H1 (cell line): ENCODE results near the gene DLGAP3. TPM values are rescaled to one million over a fixed set of nuclear protein-coding genes. Genes with fewer than 3 reads are reported as not detected.

Experiments used
- CTCF ChIA-PET: fragments of 300-600 bp; sonication (Branson Sonifier 250); formaldehyde crosslinking; loops from one replicate; lab custom pipeline; 2021; ENCODE audit not compliant: partially characterized antibody; lab: Charles Lee
- POLR2A ChIA-PET: fragments of 300-600 bp; sonication (Branson Sonifier 250); formaldehyde crosslinking; loops from one replicate; lab custom pipeline; 2021; ENCODE audit warnings: inconsistent platforms; ENCODE audit not compliant: partially characterized antibody; lab: Charles Lee
- DNase-seq, 2 experiments: peaks; one replicate each; pipeline versions ENCODE4 v3.0.0 to v3.0.0-alpha.2; 2010 to 2022; ENCODE audit warnings: low spot score in 2 of 2, low read depth in 1 of 2, mixed read lengths in 1 of 2
- FAIRE-seq: peaks from 2 replicates; lab custom pipeline; 2011; peaks lifted over from hg19 to GRCh38; lab: Jason Lieb, UNC
- H2AFZ ChIP-seq: 2 replicates; pipeline ENCODE4 v1.8.1; 2012; ENCODE audit warnings: low read length, inconsistent platforms
- H2AK5ac ChIP-seq: 2 replicates; pipeline ENCODE4 v1.6.1; 2013; ENCODE audit warnings: low read depth, low read length
- H2BK120ac ChIP-seq: replicated peaks from 2 replicates; pipeline ENCODE3; 2013; ENCODE audit warnings: low read depth, low read length, inconsistent platforms
- H2BK12ac ChIP-seq: 2 replicates; pipeline ENCODE4 v1.6.1; 2013; ENCODE audit warnings: low read depth, low read length
- H2BK15ac ChIP-seq: 2 replicates; pipeline ENCODE4 v1.6.1; 2013; ENCODE audit warnings: low read length
- H2BK20ac ChIP-seq: 2 replicates; pipeline ENCODE4 v1.6.1; 2013; ENCODE audit warnings: low read length
- H2BK5ac ChIP-seq: 2 replicates; pipeline ENCODE4 v1.6.1; 2013; ENCODE audit warnings: low read depth, low read length
- H3K14ac ChIP-seq: 2 replicates; pipeline ENCODE4 v1.6.1; 2013; ENCODE audit warnings: inconsistent platforms; ENCODE audit not compliant: insufficient read length
- H3K18ac ChIP-seq: 2 replicates; pipeline ENCODE4 v1.6.1; 2013; ENCODE audit warnings: low read length; ENCODE audit errors: extremely low read depth
- H3K23ac ChIP-seq: 2 replicates; pipeline ENCODE4 v1.6.1; 2013; ENCODE audit warnings: inconsistent platforms; ENCODE audit not compliant: insufficient read length
- H3K23me2 ChIP-seq: 2 replicates; pipeline ENCODE4 v1.6.1; 2013; ENCODE audit warnings: low read depth, low read length
- H3K27ac ChIP-seq: 2 replicates; pipeline ENCODE4 v1.6.1; 2011; ENCODE audit warnings: low read depth, low read length, inconsistent platforms
- H3K27me3 ChIP-seq, 4 experiments: replicated peaks in 1 of 4; 1 replicate in 1 of 4; 2 replicates in 3 of 4; pipeline versions ENCODE4 v1.6.1 to v1.8.1; 2011 to 2013; ENCODE audit warnings: low read length in 3 of 4, mild to moderate bottlenecking in 3 of 4, inconsistent platforms in 2 of 4, mixed read lengths in 2 of 4, moderate library complexity in 1 of 4; ENCODE audit not compliant: control insufficient read depth in 3 of 4, insufficient read depth in 3 of 4; ENCODE audit errors: extremely low read depth in 1 of 4
- H3K36me3 ChIP-seq, 4 experiments: 2 replicates each; pipeline versions ENCODE4 v1.6.1 to v1.8.1; 2011 to 2013; ENCODE audit warnings: mild to moderate bottlenecking in 4 of 4, low read length in 3 of 4, moderate library complexity in 2 of 4, control low read depth in 1 of 4, inconsistent platforms in 1 of 4; ENCODE audit not compliant: insufficient read depth in 4 of 4, control insufficient read depth in 2 of 4
- H3K4ac ChIP-seq: replicated peaks from 2 replicates; pipeline ENCODE3; 2013; ENCODE audit warnings: low read length, low read depth, mixed read lengths, inconsistent platforms; ENCODE audit not compliant: insufficient read length
- H3K4me1 ChIP-seq, 4 experiments: replicated peaks in 1 of 4; 1 replicate in 1 of 4; 2 replicates in 3 of 4; pipeline versions ENCODE4 v1.6.1 to v1.8.1; 2011 to 2013; ENCODE audit warnings: low read length in 3 of 4, inconsistent platforms in 2 of 4, mixed read lengths in 1 of 4; ENCODE audit not compliant: insufficient read depth in 4 of 4, control insufficient read depth in 3 of 4
- H3K4me2 ChIP-seq, 2 experiments: 2 replicates each; pipeline versions ENCODE4 v1.6.1 to v1.8.1; 2011 to 2013; ENCODE audit warnings: low read depth in 2 of 2, low read length in 2 of 2, control low read depth in 1 of 2, inconsistent platforms in 1 of 2, mild to moderate bottlenecking in 1 of 2; ENCODE audit not compliant: insufficient read depth in 1 of 2
- H3K4me3 ChIP-seq, 4 experiments: fragments of 200-600, 300-600 bp in 1 of 4; sonication (generic), shearing (Covaris generic), sonication (Bioruptor Twin) in 1 of 4; 2 replicates each; pipeline versions ENCODE4 v1.5.1 to v1.8.1; 2011 to 2016; ENCODE audit warnings: low read length in 4 of 4, low read depth in 3 of 4, control low read depth in 2 of 4, inconsistent platforms in 2 of 4, mild to moderate bottlenecking in 2 of 4, mixed read lengths in 1 of 4, moderate library complexity in 1 of 4; ENCODE audit not compliant: insufficient read depth in 2 of 4; ENCODE audit errors: extremely low read depth in 1 of 4
- H3K56ac ChIP-seq: replicated peaks from 2 replicates; pipeline ENCODE3; 2013; ENCODE audit warnings: low read depth, mild to moderate bottlenecking, mixed read lengths, low read length, inconsistent platforms; ENCODE audit not compliant: insufficient read length
- H3K79me1 ChIP-seq: 2 replicates; pipeline ENCODE4 v1.6.1; 2013; ENCODE audit warnings: low read depth, low read length, control low read depth
- H3K79me2 ChIP-seq, 2 experiments: 2 replicates each; pipeline versions ENCODE4 v1.6.1 to v1.8.1; 2012 to 2013; ENCODE audit warnings: low read length in 2 of 2, mild to moderate bottlenecking in 2 of 2, inconsistent platforms in 1 of 2; ENCODE audit not compliant: insufficient read depth in 2 of 2, control insufficient read depth in 1 of 2
- H3K9ac ChIP-seq, 4 experiments: replicated peaks in 1 of 4; 1 replicate in 1 of 4; 2 replicates in 3 of 4; pipeline versions ENCODE4 v1.6.1 to v1.8.1; 2011 to 2013; ENCODE audit warnings: low read depth in 3 of 4, low read length in 3 of 4, control low read depth in 2 of 4, mild to moderate bottlenecking in 2 of 4, moderate library complexity in 2 of 4, inconsistent platforms in 1 of 4; ENCODE audit errors: extremely low read depth in 1 of 4
- H3K9me3 ChIP-seq, 2 experiments: 2 replicates each; pipeline versions ENCODE4 v1.6.1 to v1.8.1; 2012 to 2013; ENCODE audit warnings: mild to moderate bottlenecking in 2 of 2, moderate library complexity in 2 of 2, control low read depth in 1 of 2, inconsistent platforms in 1 of 2, low read depth in 1 of 2, low read length in 1 of 2, mixed read lengths in 1 of 2; ENCODE audit not compliant: insufficient read depth in 2 of 2
- H4K20me1 ChIP-seq, 2 experiments: replicated peaks in 1 of 2; 2 replicates each; pipeline versions ENCODE3 to v1.8.1; 2011 to 2013; ENCODE audit warnings: inconsistent platforms in 2 of 2, low read length in 2 of 2, mild to moderate bottlenecking in 1 of 2; ENCODE audit not compliant: insufficient read depth in 2 of 2, control insufficient read depth in 1 of 2
- H4K5ac ChIP-seq: 2 replicates; pipeline ENCODE4 v1.6.1; 2013; ENCODE audit warnings: low read length, low read depth, mixed read lengths, inconsistent platforms; ENCODE audit not compliant: insufficient read length
- H4K8ac ChIP-seq: 2 replicates; pipeline ENCODE4 v1.8.0; 2013; ENCODE audit warnings: mild to moderate bottlenecking, moderate library complexity, low read length, inconsistent platforms; ENCODE audit not compliant: insufficient read depth; ENCODE audit errors: extremely low read depth
- H4K91ac ChIP-seq: replicated peaks from 2 replicates; pipeline ENCODE3; 2013; ENCODE audit warnings: low read length, mixed read lengths, inconsistent platforms; ENCODE audit not compliant: insufficient read length
- CBX8 ChIP-seq: fragments of 300-800, 300-1000 bp; sonication (generic); IDR thresholded peaks from 2 replicates; pipeline ENCODE4 v1.7.1; 2016; ENCODE audit warnings: low read depth, low read length, borderline replicate concordance
- CEBPB ChIP-seq: IDR thresholded peaks from 2 replicates; pipeline ENCODE4 v1.6.1; 2012; ENCODE audit warnings: low read depth, low read length
- KDM5A ChIP-seq: fragments of 200-600 bp; IDR thresholded peaks from 2 replicates; pipeline ENCODE4 v1.7.1; 2012; ENCODE audit warnings: mild to moderate bottlenecking, low read length, inconsistent platforms, mixed read lengths
- MAFK ChIP-seq: IDR thresholded peaks from 2 replicates; pipeline ENCODE4 v1.6.1; 2012; ENCODE audit warnings: low read depth, mild to moderate bottlenecking, improper control_type of control experiment, low read length
- NANOG ChIP-seq: IDR thresholded peaks from 2 replicates; pipeline ENCODE4 v1.6.1; 2011; ENCODE audit warnings: low read length, low read depth, mild to moderate bottlenecking, inconsistent platforms; ENCODE audit not compliant: insufficient read depth, poor library complexity, severe bottlenecking
- POLR2A ChIP-seq, 2 experiments: IDR thresholded peaks; 1 replicate in 1 of 2; 2 replicates in 1 of 2; pipeline ENCODE4 v1.6.1; 2011; ENCODE audit warnings: low read depth in 2 of 2, low read length in 2 of 2, mild to moderate bottlenecking in 2 of 2; ENCODE audit errors: control extremely low read depth in 1 of 2
- POU5F1 ChIP-seq: IDR thresholded peaks from 2 replicates; pipeline ENCODE4 v1.6.1; 2011; ENCODE audit warnings: low read depth, mild to moderate bottlenecking, low read length, moderate library complexity
- RAD21 ChIP-seq, 2 experiments: IDR thresholded peaks in 1 of 2; conservative IDR thresholded peaks in 1 of 2; 2 replicates each; pipeline ENCODE4 v1.6.1; 2011; ENCODE audit warnings: low read depth in 2 of 2, low read length in 2 of 2, improper control_type of control experiment in 1 of 2, inconsistent platforms in 1 of 2, mild to moderate bottlenecking in 1 of 2, moderate library complexity in 1 of 2
- RBBP5 ChIP-seq: IDR thresholded peaks from 2 replicates; pipeline ENCODE4 v1.7.1; 2012; ENCODE audit warnings: low read depth, mild to moderate bottlenecking, inconsistent platforms, low read length, moderate library complexity, borderline replicate concordance
- SIN3A ChIP-seq, 2 experiments: IDR thresholded peaks in 1 of 2; conservative IDR thresholded peaks in 1 of 2; 2 replicates each; pipeline ENCODE4 v1.6.1; 2011 to 2012; ENCODE audit warnings: low read length in 2 of 2, improper control_type of control experiment in 1 of 2, low read depth in 1 of 2, mild to moderate bottlenecking in 1 of 2
- WGBS, 2 experiments: shearing (Covaris generic) in 1 of 2; methylation state at CpG; one replicate each; pipeline versions ENCODE4 v1.1.6 to v1.1.7; 2013 to 2015; ENCODE audit warnings: low lambda C conversion rate in 2 of 2, mixed read lengths in 2 of 2, inconsistent platforms in 1 of 2, low coverage in 1 of 2, missing lambda C conversion rate in 1 of 2; ENCODE audit not compliant: insufficient replicate concordance in 2 of 2, insufficient coverage in 1 of 2, insufficient read length in 1 of 2; ENCODE audit errors: extremely low coverage in 1 of 2, missing lambda C conversion rate in 1 of 2; 5-methylcytosine and 5-hydroxymethylcytosine counted together
- polyA plus RNA-seq, 7 experiments: library from polyadenylated mRNA; depleted of rRNA in 3 of 7; stranded (reverse) in 5 of 7; unstranded in 2 of 7; fragments of >200 nt in 5 of 7; fragments of 200-250 nt in 2 of 7; gene quantifications; 1 replicate in 5 of 7; 2 replicates in 1 of 7; 4 replicates in 1 of 7; pipeline versions ENCODE4 v1.2.1 to v1.2.3, GENCODE V29; 2011 to 2013; ENCODE audit warnings: missing spikeins in 2 of 7, mixed read lengths in 2 of 7
- total RNA-seq: library from RNA; stranded (reverse); fragmentation: NEBNext Ultra II Directional; extraction: Animal tissue kit (Norgen Biotek cat#: 25700); gene quantifications from 2 replicates; pipeline ENCODE4 v1.2.1, GENCODE V29; 2021
- TF ChIP-seq, protein P1 (sequence below): IDR thresholded peaks from 2 replicates; pipeline ENCODE4 v1.6.1; 2012; ENCODE audit warnings: low read length, inconsistent platforms

Gene DLGAP3
- total and polyA plus RNA-seq, 2 of the 8 experiments (the other 6 are each of a cell fraction or from before 2014, with no cell fraction given) = 3.8 to 13.2 TPM

DNA sequence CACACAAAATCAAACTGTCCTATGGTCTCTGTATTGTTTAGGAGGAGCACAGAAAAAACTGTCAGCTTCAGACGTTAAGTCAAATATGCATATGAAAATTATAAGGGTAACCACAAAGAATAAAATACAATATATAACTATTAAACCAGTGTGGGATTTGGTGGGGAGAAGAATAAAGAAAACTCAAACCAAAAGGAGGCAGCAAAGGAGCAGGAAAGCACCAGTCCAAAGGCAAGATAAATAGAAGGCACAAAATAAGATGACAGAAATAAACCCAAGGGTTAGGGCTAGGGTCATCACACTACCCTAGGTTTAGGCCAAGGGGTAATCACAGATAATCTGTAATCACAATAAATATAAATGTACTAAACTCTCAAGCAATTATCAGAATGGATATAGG, 32.8 kb downstream of the DLGAP3 start:
- Histone ChIP-seq H3K79me2 (no peaks in the 10 kb centered on the region), H3K27ac (no peak overlapping the region), H3K4me3 (no peak overlapping the region), H3K36me3 (no peaks in the 10 kb centered on the region), H4K20me1 (no peaks in the 10 kb centered on the region), H3K18ac (no peak overlapping the region), H2AK5ac (no peak overlapping the region), H3K23me2 (no peaks in the 10 kb centered on the region), H2BK15ac (no peak overlapping the region), H3K9ac (no peak overlapping the region), H3K9me3 (peaks cover 0 to 6% of the 10 kb centered on the region in 2 experiments; a peak in 2 of 4 replicates), H2BK120ac (no peak overlapping the region), H3K4ac (no peak overlapping the region), H4K5ac (no peak overlapping the region), H3K14ac (no peak overlapping the region), H3K27me3 (no peaks in the 10 kb centered on the region), H2BK12ac (no peak overlapping the region), H3K79me1 (no peaks in the 10 kb centered on the region), H4K91ac (no peak overlapping the region), H4K8ac (no peak overlapping the region), H2BK5ac (no peak overlapping the region), H2BK20ac (no peak overlapping the region), H3K4me1 (peaks cover 0 to 3% (median 0%) of the 10 kb centered on the region in 4 experiments; a peak in 1 of 7 replicates), H3K56ac (no peak overlapping the region), H3K23ac (no peak overlapping the region), H3K4me2 (no peak overlapping the region), H2AFZ (no peak overlapping the region)
- FAIRE-seq = no peak
- DNase-seq = no peak
- ChIA-PET CTCF (interaction anchor here (0.6 to 1.9 kb wide), 4 partner anchors 9 to 133 kb away, joined by 3 to 6 read pairs (median 4); partner anchors contain the start of gene DLGAP3), POLR2A (interaction anchor here (2.4 kb wide), 1 partner anchor 11 kb away, joined by 10 read pairs; no protein-coding TSS in a partner anchor)
- 82% methylated on average over 1 of the region's 1 CpG; no CpG with 5 or more reads in 1 of the 2 experiments for WGBS, 2 experiments
- TF ChIP-seq, protein P1, sequence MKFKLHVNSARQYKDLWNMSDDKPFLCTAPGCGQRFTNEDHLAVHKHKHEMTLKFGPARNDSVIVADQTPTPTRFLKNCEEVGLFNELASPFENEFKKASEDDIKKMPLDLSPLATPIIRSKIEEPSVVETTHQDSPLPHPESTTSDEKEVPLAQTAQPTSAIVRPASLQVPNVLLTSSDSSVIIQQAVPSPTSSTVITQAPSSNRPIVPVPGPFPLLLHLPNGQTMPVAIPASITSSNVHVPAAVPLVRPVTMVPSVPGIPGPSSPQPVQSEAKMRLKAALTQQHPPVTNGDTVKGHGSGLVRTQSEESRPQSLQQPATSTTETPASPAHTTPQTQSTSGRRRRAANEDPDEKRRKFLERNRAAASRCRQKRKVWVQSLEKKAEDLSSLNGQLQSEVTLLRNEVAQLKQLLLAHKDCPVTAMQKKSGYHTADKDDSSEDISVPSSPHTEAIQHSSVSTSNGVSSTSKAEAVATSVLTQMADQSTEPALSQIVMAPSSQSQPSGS = no peak
- TF ChIP-seq MAFK (no peak), RBBP5 (no peak), CEBPB (no peak), RAD21 (IDR thresholded peaks at IDR 0.05 in 1 of 2, conservative IDR thresholded peaks at IDR 0.05 in 1 of 2; ENCODE audit: low read depth in 2 of 2, low read length in 2 of 2) (peak; percentile 54 to 56), NANOG (no peak), SIN3A (conservative IDR thresholded peaks at IDR 0.05 in 1 of 2, IDR thresholded peaks at IDR 0.05 in 1 of 2; ENCODE audit: low read depth in 1 of 2, low read length in 2 of 2) (no peak), POU5F1 (no peak), CBX8 (no peak), KDM5A (no peak), POLR2A (IDR thresholded peaks at IDR 0.05; ENCODE audit: control extremely low read depth in 1 of 2, low read depth in 2 of 2, low read length in 2 of 2) (no peak)
